ENCODE results near the gene MAD1L1. TPM values are rescaled to one million over a fixed set of nuclear protein-coding genes. Genes with fewer than 3 reads are reported as not detected.

MAD1L1 gene
- total RNA-seq, 4 donors from 2014 or later: 8.0 to 52.7 (median 26.7) TPM

GRCh38 chr7:2001601-2002442 is 230.9 kb downstream of the MAD1L1 start:
- WGBS, 2 donors (ENCODE audit: low coverage in 1 of 2): 91% methylated on average over 27 of the region's 33 CpGs; no CpG with 5 or more reads in 1 of the 2 donors

GRCh38 chr7:2000746-2001321 is 231.9 kb downstream of the MAD1L1 start:
- intact Hi-C loops (cut with DNase I; ENCODE audit: low total_unique reads): no loop called here
- Histone ChIP-seq H3K27ac (no peak overlapping the region), H3K9me3 (no peaks in the 10 kb centered on the region), H3K27me3 (no peaks in the 10 kb centered on the region), H3K4me3 (no peak overlapping the region), H3K4me1 (no peaks in the 10 kb centered on the region), H3K36me3 (no peaks in the 10 kb centered on the region)
- DNase-seq: no peak
- in situ Hi-C loops (cut with MboI; ENCODE audit: low pct_ligation_motif_present in 1 of 4, low pct_unique_long_range_greater_than_20kb in 1 of 4, low sequenced_read_pairs in 3 of 4): no loop called here
- WGBS, 2 donors (ENCODE audit: low coverage in 1 of 2): 92% methylated on average over 18 of the region's 25 CpGs; no CpG with 5 or more reads in 1 of the 2 donors
- no peak for TF ChIP-seq EP300 (IDR thresholded peaks at IDR 0.05; ENCODE audit: low read depth)
- TF ChIP-seq POLR2A (IDR thresholded peaks at IDR 0.05): no peak
- no peak for TF ChIP-seq POLR2AphosphoS5 (IDR thresholded peaks at IDR 0.05)
- TF ChIP-seq CTCF (IDR thresholded peaks at IDR 0.05): no peak

More at GRCh38 chr7:2001601-2002442, 230.9 kb downstream of the MAD1L1 start:
- TF ChIP-seq POLR2AphosphoS5 (IDR thresholded peaks at IDR 0.05) (no peak), POLR2A (IDR thresholded peaks at IDR 0.05) (no peak), EP300 (IDR thresholded peaks at IDR 0.05; ENCODE audit: low read depth) (no peak), CTCF (IDR thresholded peaks at IDR 0.05) (no peak)
- Histone ChIP-seq H3K27ac (no peak overlapping the region), H3K4me1 (no peaks in the 10 kb centered on the region), H3K9me3 (no peaks in the 10 kb centered on the region), H3K36me3 (no peaks in the 10 kb centered on the region), H3K27me3 (no peaks in the 10 kb centered on the region), H3K4me3 (no peak overlapping the region)
- in situ Hi-C loops (cut with MboI; ENCODE audit: low pct_ligation_motif_present in 1 of 4, low pct_unique_long_range_greater_than_20kb in 1 of 4, low sequenced_read_pairs in 3 of 4) (no loop called here), intact Hi-C loops (cut with DNase I; ENCODE audit: low total_unique reads) (no loop called here)
- DNase-seq: no peak

GRCh38 chr7:2000153-2000687 is 232.5 kb downstream of the MAD1L1 start:
- Histone ChIP-seq H3K36me3 (no peaks in the 10 kb centered on the region), H3K9me3 (no peaks in the 10 kb centered on the region), H3K4me3 (no peak overlapping the region), H3K27me3 (no peaks in the 10 kb centered on the region), H3K27ac (no peak overlapping the region), H3K4me1 (no peaks in the 10 kb centered on the region)
- intact Hi-C loops (cut with DNase I; ENCODE audit: low total_unique reads) (no loop called here), in situ Hi-C loops (cut with MboI; ENCODE audit: low pct_ligation_motif_present in 1 of 4, low pct_unique_long_range_greater_than_20kb in 1 of 4, low sequenced_read_pairs in 3 of 4) (no loop called here)
- no peak for TF ChIP-seq EP300 (IDR thresholded peaks at IDR 0.05; ENCODE audit: low read depth)
- TF ChIP-seq POLR2AphosphoS5 (IDR thresholded peaks at IDR 0.05): no peak
- no peak for TF ChIP-seq POLR2A (IDR thresholded peaks at IDR 0.05)
- no peak for TF ChIP-seq CTCF (IDR thresholded peaks at IDR 0.05)
- 96% methylated on average over 11 to 27 of the region's 27 CpGs for WGBS, 2 donors (ENCODE audit: low coverage in 1 of 2)
- DNase-seq: no peak

GRCh38 chr7:1999278-1999984 is 233.3 kb downstream of the MAD1L1 start:
- Histone ChIP-seq H3K9me3 (no peaks in the 10 kb centered on the region), H3K36me3 (no peaks in the 10 kb centered on the region), H3K27me3 (no peaks in the 10 kb centered on the region), H3K4me1 (no peaks in the 10 kb centered on the region), H3K27ac (no peak overlapping the region), H3K4me3 (no peak overlapping the region)
- DNase-seq: no peak
- in situ Hi-C loops (cut with MboI; ENCODE audit: low pct_ligation_motif_present in 1 of 4, low pct_unique_long_range_greater_than_20kb in 1 of 4, low sequenced_read_pairs in 3 of 4) (no loop called here), intact Hi-C loops (cut with DNase I; ENCODE audit: low total_unique reads) (no loop called here)
- WGBS, 2 donors (ENCODE audit: low coverage in 1 of 2): 89 to 98% methylated on average over 6 to 21 of the region's 21 CpGs
- no peak for TF ChIP-seq POLR2A (IDR thresholded peaks at IDR 0.05)
